HG03045 (cell line): ENCODE measurements around the gene OVAAL.

Experiments
- ATAC-seq: cut with Tn5 transposase; IDR thresholded peaks from one replicate; pipeline ENCODE4 v1.9.1; 2021; ENCODE audit warnings: mild to moderate bottlenecking, moderate library complexity; ENCODE audit not compliant: unreplicated experiment

Gene OVAAL

GRCh38 chr1:180603223-180603849 lies 44.6 kb downstream of the OVAAL start:
- ATAC-seq: no peak

DNA sequence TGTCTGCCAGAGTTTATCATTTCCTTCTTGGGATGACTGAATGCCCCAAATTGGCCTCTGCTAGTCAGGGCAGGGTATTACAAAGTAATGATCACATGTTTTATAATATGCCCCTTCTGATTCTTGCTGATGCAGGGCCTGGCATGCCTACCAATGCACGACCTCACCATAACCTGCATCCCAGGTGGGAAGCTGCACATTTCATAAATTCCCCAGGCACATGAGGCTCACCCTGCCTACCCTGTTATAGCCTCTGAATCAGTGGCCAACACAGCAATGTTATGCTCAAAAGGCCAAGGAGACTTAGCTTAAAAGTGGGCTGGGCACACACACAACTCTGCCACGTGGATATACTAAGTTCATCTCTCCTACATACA lies 45.1 kb downstream of the OVAAL start:
- no peak for ATAC-seq

DNA sequence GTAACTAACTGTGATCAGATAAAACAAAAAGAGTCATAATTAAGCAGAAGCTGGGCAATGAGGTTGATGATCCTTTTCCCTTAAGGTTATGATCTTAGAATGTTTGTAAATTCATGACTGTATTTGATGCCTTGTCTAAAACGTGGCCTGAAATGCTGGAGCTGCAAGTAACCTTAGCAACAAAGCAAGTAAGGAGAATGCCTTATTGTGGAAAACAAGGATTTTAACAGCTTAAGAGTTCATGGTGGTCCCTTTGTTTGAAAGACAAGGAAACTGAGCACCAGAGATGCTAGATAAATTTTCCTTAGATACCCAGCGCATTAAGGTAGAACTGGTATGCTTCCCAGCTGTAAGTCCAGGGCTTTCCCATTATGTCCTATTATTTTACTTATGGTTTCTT lies 47.4 kb downstream of the OVAAL start:
- no peak for ATAC-seq

DNA sequence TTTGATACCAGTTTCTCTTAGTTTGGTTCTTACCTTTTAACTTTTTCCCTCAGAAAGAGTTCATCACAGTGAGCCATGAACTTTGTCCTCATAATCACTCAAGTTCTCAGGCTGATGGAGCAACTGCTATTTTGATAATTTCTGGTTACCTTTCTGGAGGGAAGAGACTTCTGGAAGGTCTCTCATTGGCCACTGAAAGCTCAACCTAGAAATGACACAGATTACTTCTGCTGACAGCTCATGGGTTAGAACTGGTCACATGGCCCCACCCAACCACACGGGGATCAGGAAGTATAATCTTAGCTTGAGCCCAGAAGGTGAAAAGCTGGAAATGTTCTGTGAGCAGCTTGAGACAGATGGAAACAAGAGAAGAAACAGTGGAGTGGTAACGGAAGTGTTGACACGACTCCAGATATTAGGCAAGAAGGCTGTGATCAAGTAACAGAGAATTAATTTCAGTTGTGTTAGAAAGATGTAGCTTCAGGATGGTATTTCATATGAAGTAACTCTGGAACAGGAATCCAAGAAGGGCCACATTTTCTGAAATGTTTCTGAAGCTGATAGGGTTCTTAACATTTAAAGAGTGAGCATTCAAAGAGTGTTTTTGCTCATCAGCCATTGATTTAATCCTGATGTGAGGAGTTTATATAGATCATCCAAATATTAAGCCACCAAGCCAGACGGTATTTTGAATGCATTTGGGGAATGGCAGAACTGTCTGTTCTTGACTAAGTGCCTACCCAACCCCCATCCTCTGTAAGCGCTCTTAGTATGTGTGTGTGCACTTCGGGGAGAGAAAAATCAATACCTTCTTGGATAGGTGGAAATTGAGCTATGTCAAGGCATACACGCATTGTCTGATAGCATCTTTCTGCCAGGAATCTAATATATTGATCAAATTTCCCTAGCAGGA lies 51.1 kb downstream of the OVAAL start:
- ATAC-seq: no peak

DNA sequence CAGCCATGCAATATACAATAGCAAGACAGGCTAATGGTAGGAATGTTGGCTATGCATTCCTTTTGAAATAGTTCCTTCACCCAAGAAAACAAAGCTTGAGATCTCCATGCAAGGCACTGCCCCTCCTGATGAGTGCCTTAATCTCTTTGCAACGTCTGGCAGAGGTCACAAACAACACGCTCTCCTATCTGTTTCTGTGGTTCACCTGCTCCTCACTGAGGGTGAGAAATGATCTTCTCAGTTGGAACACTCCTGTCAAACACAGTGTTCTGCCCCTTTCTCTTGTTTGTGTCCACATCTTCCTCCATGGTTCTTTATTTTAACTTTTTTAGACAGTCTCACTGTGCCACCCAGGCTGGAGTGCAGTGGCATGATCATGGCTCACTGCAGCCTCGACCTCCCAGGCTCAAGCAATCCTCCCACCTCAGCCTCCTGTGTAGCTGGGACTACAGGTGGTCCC lies 51.8 kb downstream of the OVAAL start:
- ATAC-seq: no peak

- no peak for ATAC-seq
Measured at GRCh38 chr1:180611016-180611930, 52.5 kb downstream of the OVAAL start.

DNA sequence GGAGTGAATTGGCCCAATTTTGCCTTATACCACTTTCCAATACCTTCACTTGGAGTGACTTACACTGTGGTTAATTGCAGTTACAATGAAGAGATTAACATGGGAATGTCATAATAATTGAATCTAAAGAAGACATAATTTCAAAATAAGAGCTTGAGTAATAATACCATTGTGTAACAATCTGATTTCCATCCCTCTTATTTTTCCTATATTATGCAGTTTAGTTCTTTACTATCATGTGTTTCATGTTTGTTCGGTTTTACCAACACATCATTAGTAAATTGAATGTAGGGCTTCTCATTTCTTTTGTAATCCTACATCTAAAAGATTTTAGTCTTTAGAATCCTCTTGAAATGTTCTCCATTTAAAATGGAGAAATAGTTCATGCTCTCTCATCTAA lies 53.9 kb downstream of the OVAAL start:
- ATAC-seq: no peak

GRCh38 chr1:180614730-180615129 lies 56.0 kb downstream of the OVAAL start:
- no peak for ATAC-seq

DNA sequence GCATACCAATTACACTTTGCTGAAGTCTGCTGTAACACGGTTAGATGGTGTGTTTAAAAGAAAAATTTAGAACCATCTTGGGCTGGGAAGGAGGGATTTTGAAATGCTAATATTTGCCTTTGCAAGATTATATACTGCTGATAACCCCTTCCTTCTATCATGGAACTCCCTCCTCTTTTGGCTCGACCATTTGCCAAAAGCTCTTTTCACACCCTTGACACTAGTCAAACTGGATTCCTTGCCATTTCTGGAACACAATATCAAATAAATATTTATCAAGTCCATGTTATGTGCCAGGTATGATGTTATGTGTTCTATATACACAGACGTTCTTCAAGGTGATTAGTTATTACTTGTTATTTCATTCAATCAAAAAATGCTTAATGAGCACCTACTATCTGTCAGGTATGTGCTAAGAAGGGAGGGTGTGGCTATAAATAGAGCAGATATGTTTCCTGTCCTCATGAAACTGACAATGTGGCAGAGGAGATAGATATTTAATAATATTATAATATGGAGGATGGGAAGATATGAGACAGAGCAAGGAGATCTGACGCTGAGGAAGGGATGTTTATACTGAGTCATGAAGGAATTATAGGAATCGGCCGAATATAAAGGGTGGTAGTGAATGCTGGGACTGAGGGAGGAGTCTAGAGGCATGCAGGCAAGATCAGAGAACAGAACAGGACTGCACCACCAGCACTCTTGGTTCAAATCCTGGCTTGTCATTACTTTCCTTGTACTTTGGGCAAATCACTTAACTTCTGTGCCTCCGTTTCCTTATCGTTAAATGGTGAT lies 56.9 kb downstream of the OVAAL start:
- ATAC-seq: no peak
